Nephron progenitor cell (in vitro differentiated cells): Measurements from ENCODE around the gene CDH1.
"Not testable (repeated sequence)": the region's sequence is repeated elsewhere in the genome, so short reads cannot be mapped to it uniquely, and the experiment has no call there.

Experiments
- DNase-seq: peaks from one replicate; pipeline ENCODE4 v3.0.0; 2021
- H3K27ac Mint-ChIP-seq: 2 replicates; pipeline ENCODE4 v1.8.0; 2021; ENCODE audit warnings: mild to moderate bottlenecking, moderate library complexity, mixed read lengths
- H3K27me3 Mint-ChIP-seq: 2 replicates; pipeline ENCODE4 v1.8.0; 2021; ENCODE audit warnings: mild to moderate bottlenecking, low read depth, mixed read lengths; ENCODE audit not compliant: poor library complexity
- H3K36me3 Mint-ChIP-seq: 2 replicates; pipeline ENCODE4 v1.8.0; 2021; ENCODE audit warnings: low read depth, mixed read lengths
- H3K4me1 Mint-ChIP-seq: 2 replicates; pipeline ENCODE4 v1.8.0; 2021; ENCODE audit warnings: mixed read lengths
- H3K4me3 Mint-ChIP-seq: 2 replicates; pipeline ENCODE4 v1.8.0; 2021; ENCODE audit warnings: mild to moderate bottlenecking, moderate library complexity, mixed read lengths
- H3K9me3 Mint-ChIP-seq: 2 replicates; pipeline ENCODE4 v1.8.0; 2021; ENCODE audit warnings: mild to moderate bottlenecking, moderate library complexity, mixed read lengths
- CTCF ChIP-seq: fragments of 200-600 bp; sonication (generic); IDR thresholded peaks from 2 replicates; pipeline ENCODE4 v1.5.0; 2021; ENCODE audit warnings: antibody characterized with exemption

The CDH1 gene

GRCh38 chr16:68713361-68713760 lies 23.7 kb upstream of the CDH1 start:
- H3K4me1 Mint-ChIP-seq = peaks cover 42% of the 10 kb centered on the region

GRCh38 chr16:68715471-68715870 lies 21.6 kb upstream of the CDH1 start:
- no peak overlapping the region for H3K27ac Mint-ChIP-seq

More at GRCh38 chr16:68713361-68713760, 23.7 kb upstream of the CDH1 start:
- Mint-ChIP-seq H3K9me3 (peaks cover 8% of the 10 kb centered on the region), H3K36me3 (no peaks in the 10 kb centered on the region), H3K4me3 (peak overlapping the region; percentile 55), H3K27ac (peak overlapping the region; percentile 90), H3K27me3 (peaks cover 5% of the 10 kb centered on the region)
- DNase-seq = peak; percentile 30
- TF ChIP-seq CTCF = no peak

GRCh38 chr16:68716516-68716915 lies 20.6 kb upstream of the CDH1 start:
- H3K9me3 Mint-ChIP-seq, DNase-seq, H3K27me3 Mint-ChIP-seq, H3K36me3 Mint-ChIP-seq, H3K4me3 Mint-ChIP-seq, H3K27ac Mint-ChIP-seq: not testable (repeated sequence)
- H3K4me1 Mint-ChIP-seq = peaks cover 35% of the 10 kb centered on the region

More at GRCh38 chr16:68715471-68715870, 21.6 kb upstream of the CDH1 start:
- Mint-ChIP-seq H3K4me1 (peaks cover 42% of the 10 kb centered on the region), H3K36me3 (no peaks in the 10 kb centered on the region), H3K27me3 (peaks cover 4% of the 10 kb centered on the region), H3K4me3 (no peak overlapping the region), H3K9me3 (peaks cover 8% of the 10 kb centered on the region)
- DNase-seq = no peak
- TF ChIP-seq CTCF = no peak

- Mint-ChIP-seq H3K4me3 (no peak overlapping the region), H3K27ac (no peak overlapping the region), H3K36me3 (no peaks in the 10 kb centered on the region), H3K27me3 (peaks cover 4% of the 10 kb centered on the region), H3K9me3 (peaks cover 8% of the 10 kb centered on the region), H3K4me1 (peaks cover 30% of the 10 kb centered on the region)
- TF ChIP-seq CTCF = no peak
- no peak for DNase-seq
These were observed 19.4 kb upstream of the CDH1 start for GRCh38 chr16:68717684-68718083.

GRCh38 chr16:68718590-68718989 lies 18.5 kb upstream of the CDH1 start:
- Mint-ChIP-seq H3K36me3 (no peaks in the 10 kb centered on the region), H3K4me1 (peaks cover 21% of the 10 kb centered on the region), H3K9me3 (peaks cover 8% of the 10 kb centered on the region), H3K27ac (no peak overlapping the region), H3K4me3 (no peak overlapping the region), H3K27me3 (peaks cover 4% of the 10 kb centered on the region)
- no peak for TF ChIP-seq CTCF
- no peak for DNase-seq

- no peak for TF ChIP-seq CTCF
- no peak for DNase-seq
- H3K27ac Mint-ChIP-seq = no peak overlapping the region
- no peak overlapping the region for H3K4me3 Mint-ChIP-seq
- H3K4me1 Mint-ChIP-seq = peaks cover 11% of the 10 kb centered on the region
- peaks cover 4% of the 10 kb centered on the region for H3K27me3 Mint-ChIP-seq
- H3K36me3 Mint-ChIP-seq = no peaks in the 10 kb centered on the region
- peaks cover 8% of the 10 kb centered on the region for H3K9me3 Mint-ChIP-seq
These were observed 17.1 kb upstream of the CDH1 start for GRCh38 chr16:68719993-68720489.
